ENCODE measurements around the gene SLC6A11.
A peak's percentile ranks its signal among the peaks of the same experiment; 100 is the strongest.

Gene SLC6A11

DNA sequence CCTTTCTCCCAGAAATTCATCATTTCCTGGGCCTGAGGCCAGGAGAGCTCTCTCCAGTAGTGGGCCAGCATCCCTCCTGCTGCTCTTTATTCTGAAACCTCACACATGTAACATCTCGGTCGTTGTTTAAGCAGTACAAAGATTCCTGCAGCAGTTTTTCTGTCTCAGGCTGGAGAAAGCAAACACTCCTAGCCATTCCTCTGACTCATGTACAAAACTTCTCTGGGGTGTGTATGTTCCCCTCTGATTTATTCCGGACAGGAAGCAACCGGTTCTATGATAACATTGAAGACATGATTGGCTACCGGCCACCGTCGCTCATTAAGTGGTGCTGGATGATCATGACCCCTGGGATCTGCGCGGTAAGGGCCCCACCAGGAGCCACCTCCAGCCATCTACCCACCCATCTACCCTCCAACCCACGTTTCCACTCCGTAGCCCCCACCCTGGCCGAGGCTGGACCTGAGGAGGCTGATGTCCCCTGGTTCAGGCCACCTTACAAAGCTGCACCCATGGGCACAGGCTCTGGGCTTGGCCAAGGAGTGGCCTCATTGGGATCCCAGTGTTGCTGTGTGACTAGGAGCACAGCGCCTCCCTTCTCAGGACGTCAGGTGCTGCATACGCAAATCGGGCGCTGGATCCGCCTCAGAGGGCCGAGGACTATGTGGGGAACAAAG is 117.9 kb downstream of the SLC6A11 start:
- no peak for DNase-seq

DNA sequence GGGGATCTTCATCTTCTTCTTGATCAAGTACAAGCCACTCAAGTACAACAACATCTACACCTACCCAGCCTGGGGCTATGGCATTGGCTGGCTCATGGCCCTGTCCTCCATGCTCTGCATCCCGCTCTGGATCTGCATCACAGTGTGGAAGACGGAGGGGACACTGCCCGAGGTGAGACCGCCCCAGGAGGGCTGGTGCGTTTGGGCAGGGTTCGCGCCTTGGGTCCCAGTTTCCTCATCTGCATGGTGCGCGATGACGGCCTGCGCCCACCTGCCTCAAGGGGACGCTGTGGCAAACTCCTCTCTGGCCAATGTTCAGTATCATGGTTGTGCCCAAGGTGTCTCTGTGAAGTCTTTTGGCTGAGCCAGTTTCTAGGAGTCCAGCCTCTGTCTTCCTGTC is 119.0 kb downstream of the SLC6A11 start:
- DNase-seq, result no peak

DNA sequence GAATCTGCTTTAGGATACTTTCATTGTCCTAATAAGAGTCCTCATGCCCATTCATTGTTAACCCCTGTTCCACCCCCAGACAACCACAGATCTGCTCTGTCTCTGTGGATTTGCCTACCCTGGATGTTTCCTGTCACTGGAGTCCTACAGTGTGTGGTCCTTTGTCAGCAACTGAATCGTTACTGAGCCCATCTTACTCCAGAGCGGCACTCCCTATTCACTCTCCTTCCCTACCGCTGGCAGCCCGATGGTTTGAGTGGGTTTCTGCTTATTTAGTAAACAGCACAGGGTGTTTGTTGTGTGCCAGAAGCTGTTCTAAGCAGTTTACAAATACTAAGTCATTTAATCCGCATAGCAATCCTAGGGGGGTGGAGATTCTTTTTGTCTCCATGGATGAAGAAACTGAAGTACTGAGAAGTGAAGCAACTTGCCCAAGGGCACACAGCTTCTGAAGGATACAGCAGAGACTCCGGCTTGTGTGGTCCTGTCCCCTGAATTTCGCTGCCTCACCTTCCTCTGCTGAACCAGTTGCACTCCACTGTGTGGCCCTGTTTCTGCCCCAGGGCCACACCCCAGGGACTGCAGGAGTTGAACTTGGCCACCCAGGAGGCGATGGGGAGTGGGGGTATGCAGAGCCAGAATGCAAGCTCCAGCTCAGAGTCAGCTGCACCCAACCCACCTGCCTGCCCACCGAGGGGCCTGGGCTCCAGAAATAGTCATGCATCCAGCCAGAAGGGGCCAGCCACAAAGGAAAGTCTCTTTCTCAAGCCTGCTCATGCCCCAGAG is 120.0 kb downstream of the SLC6A11 start:
- no peak for DNase-seq

DNA sequence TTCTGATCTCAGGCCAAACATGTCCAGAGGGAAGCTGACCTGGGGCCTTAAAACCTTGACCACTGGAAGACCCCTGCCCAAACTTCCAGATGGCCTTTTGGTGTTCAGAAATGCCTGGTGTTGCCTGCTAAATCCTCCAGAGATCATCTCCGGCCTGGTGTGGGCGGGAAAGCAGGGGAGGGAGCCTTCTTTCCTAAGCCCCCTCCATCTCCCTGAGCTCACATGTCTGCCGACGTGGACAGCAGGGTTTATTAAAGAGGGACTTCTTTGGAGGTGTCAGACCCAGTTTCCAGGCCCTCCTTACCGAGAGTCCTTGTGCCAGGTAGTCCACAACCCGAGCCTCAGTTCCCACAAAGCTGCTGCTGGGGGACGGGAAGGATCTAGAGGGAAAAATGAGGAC is 120.7 kb downstream of the SLC6A11 start:
- DNase-seq, result no peak

DNA sequence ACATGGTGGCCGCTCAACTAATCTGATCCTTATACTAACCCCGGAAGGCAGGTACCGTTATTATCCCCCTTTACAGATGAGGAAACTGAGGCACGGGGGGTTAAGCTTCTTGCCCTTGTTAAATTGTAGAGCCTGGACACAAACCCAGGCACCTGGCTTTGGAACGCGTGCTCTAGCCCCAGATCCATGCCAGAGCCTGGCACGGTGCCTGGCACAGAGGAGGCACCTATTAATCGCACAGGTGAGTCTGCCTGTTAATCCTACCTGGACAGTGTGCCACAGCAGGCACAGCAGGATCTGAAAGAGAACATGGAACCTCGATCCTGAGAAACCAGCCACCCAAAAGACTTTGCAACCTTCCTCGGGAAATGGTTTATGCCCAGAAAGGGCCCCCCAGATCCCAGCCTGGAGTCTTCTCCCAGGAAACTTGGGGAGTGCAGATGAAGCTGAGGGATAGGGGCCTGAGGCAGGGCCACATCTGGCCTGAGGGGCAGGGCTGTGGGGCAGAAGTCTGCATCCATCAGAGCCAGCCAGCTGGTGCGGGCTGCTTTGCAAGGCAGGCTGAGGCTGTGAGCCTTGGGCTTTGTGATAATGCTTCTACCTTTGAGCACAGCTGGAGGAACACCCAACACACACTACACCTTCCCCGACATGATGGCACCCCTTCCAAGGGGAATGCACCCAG is 121.3 kb downstream of the SLC6A11 start:
- no peak for DNase-seq

DNA sequence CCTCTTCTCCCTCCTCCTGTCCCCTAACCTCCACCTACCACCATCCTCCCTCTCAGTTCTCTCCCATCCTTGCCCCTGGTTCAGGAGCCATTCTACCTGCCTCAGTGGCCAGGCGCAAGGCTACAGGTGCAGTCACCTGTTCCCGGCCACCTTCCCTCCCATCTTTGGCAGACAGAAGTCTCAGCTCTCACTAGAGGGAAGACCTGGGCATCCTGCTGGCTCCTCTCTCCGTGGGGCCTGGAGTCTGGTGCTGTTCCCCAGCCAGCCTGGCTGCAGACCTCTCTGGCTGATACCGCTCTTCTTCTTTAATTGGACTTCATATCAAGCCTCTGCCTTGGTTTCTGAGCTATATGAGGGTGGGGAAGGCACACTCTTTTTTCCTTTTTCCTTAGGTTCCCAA is 123.5 kb downstream of the SLC6A11 start:
- no peak for DNase-seq

DNA sequence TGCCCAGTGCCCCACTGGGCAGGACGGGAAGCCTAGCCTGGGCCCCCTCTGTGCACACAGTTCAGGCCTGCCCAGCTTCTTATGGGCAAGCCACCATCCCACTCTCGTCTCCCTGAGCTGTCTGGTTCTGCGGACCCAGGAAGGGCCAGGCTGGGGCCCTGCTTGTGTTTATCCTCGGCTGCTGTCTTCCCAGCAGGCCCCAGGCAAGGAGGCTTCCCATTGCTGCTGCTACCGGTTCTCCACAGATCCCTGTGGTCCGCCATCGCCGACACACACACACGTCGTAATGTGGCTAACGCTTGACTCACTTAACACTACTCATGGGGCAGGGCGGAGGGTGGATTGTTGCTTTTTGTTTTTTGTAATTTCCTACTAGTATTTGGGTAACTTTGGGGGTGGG is 124.1 kb downstream of the SLC6A11 start:
- no peak for DNase-seq

DNA sequence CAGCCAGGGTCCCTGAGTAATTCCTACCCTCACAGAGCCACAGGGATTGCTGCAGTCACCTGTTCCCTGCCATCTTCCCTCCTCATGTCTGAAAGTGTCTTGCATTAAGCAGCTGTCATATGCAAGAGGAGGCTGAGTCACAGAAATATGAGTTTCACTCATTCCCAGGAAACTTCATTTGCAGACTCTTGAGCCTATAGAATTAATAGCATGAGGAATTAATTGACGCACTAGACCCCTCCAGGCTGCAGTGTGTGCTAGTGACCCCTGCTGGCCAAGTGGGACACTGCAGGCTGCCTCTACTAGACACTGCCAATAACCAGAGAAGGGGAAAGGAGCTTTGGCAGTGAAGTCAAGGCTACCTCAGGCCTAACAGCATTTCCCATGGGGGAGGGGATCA is 125.9 kb downstream of the SLC6A11 start:
- DNase-seq, result no peak

DNA sequence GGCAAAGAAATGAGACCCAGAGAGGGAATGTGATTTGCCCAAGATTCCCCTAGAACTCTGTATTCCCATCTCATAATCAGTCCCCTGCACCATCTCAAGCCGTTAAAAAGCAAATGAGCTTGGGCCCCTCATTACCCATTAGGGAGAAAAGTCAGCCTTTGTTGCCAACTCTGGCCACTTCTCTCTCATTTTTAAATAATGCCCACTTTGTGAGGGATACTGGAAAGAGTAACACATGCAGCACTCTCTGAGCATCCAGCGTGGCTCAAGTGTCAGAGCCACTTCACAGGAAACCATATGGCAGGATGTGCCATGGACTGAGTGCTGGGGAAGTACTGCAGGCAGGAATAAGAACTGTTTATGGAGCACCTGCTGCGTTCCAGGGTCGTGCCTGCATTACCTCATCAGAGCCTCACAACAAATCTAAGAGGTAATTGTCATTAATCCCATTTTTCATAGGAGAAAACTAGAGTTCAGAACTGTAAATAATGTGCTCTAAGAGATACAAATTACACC is 126.7 kb downstream of the SLC6A11 start:
- no peak for DNase-seq

DNA sequence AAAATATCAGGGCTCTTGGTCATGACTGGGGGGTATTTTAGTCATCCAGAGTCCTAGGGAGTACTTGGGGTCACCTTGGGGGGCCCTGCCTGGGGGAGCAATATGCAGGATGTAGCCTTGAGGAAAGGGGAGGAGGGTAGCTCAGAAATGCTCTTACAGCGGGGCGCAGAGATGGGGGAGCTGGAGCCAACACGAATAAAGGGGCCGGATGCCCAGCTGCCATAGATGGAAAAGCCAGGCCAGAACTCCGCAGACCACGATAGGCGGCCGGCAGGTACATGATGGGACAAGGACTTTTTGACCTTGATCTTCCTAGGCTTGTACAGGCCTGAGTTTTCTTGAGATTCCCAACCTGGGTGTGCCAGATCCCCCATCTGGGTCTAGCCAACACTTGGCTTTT is 128.8 kb downstream of the SLC6A11 start:
- no peak for DNase-seq

DNA sequence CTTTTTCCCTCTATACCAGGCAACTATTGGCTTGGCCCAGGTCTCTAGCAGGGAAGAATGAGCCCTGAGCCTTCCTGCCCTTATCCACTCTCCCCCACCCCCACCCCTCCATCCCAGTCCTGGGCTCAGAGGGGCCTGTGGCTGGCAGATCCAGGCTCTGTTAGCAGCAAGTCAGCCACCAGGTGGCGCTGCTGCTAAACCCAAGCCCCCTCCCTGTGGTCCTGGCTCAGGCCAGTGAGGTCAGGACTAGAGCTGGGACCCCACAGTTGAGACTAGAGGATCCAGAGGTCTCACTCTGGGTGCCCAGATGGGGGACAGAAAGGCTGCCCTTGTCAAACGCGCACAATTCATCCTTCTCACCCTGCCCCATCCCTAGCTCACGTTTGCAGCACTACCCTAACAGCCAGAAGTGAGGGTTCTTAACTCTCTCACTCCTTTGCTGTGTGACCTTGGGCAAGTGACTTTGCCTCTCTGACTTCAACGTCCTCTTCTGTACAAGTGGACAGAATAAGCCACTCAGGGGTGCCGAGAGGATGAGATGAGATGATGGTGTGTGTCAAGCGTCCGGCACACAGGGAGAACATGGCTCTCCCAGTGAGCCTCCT is 129.8 kb downstream of the SLC6A11 start:
- peak; percentile 61 for DNase-seq

DNA sequence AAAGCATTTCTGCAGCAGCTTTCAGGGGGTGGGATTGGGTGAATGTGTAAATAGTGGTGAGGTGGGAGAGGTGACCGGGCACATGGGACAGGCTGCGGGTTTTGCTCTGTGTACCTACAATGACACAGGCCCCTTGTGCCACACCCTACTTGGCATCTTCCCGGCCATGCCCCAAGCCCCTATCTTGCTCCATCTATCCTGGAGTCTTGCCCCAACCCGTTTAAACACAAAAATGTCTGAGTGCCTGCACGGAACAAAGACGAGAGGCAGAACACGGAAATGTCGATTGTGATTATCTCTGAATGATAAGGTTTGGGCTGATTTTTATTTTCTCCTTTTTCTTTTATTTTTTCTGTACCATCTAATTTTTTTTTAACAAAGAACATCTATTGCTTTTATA is 130.5 kb downstream of the SLC6A11 start:
- DNase-seq, result no peak

DNA sequence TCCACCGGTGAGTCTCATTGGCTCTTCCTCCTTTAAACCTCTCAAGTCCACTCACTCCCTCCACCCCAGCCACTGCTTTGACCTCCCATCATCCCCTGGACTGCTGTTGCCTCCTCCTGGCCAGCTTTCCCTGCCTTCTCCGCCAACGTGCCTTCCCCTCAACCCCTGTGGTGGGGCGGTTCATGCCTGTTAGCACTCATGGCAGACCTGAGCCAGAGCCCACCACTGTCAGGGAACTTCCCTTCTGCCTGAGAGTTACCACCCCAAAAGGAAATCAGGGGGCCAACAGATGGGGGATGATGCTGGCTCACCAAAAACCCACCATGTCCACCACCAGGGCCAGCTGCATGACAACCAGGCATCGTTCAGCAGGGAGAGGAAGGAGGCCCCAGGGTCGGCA is 132.3 kb downstream of the SLC6A11 start:
- DNase-seq, result no peak

DNA sequence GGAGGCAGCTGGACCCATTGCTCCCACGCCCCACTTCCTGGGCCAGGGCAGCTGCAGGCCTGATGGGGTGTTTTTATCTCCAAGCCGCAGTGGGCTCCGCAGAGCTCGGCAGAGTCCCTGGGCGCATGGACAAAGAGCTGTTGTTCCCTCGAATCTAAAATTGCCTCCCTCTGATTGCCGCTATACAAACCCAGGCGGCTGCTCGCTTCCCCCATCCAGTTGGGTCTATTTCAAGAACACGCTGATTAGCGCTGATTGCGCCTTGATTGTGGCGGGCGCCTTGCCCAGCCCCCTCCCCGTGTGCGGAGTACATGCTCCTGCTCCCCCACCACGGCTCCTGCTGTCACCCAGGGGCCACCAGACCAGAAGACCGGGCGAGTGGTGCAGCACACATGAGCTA is 133.2 kb downstream of the SLC6A11 start:
- no peak for DNase-seq

DNA sequence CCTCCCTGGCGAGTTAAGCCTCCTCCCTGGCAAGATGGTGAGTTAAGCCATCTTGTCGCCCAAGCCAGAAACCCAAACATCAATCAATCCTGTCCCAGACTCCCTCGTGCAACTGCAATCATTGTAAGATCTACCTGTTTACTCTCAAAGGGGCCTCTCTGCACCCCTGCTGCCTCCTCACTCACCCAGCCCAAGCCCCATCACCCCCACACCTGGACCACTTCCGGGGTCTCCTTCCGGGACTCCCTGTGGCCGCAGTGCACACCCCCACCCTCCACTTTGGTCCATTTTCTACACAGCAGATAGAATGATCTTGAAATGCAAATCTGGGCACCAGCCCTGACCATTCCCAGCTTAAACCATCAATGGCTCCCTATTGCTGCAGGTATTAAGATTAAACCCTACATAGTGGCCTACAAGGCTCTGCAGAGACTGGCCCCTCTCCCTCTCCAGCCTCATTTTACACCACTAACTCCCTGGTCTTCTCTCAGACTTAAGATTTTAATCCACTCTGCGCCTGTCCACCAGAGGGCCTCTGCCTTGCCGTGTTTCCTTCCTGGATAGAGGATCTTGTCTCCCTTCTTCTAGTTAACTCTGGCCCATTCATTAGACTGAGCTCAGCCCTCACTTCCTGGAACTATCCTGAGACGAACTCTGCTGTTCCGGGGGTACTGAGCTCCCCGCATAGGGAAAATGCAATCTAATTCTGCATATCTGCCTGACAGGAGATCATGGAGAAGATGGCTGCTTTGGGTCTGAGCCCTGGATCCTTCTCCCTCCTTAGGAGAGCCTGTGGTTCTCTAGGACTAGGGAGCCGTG is 134.7 kb downstream of the SLC6A11 start:
- DNase-seq, result peak; percentile 25

DNA sequence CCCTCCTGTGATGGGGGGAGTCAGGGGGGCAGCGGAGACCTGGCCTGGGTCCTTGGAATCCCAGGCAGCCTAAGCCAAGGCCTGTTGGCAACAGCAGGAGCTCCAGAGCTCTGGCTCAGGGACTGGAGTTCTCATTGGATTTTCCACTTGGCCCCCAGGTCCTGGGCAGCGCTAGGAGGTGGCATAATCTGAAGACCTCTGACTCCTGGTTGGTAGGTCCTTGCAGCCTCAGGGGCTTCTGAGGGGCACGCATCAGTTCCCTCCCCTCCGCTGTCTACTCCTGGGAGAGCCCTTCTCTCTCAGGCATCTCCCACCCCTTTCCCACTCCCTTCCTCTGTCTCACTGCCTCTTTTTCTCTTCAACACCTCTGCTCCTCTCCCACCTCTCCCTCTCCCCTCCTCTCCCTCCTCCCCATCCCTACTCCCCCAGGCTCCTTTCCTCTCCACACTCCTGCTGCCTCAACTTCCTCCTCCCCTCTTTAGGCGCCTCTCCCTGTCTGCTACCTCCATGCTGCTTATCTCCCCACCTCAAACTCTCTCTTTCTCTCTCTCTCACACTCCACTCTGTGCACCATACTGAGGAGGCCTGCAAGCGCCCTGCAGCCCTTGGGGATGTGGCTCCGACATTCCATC is 135.4 kb downstream of the SLC6A11 start:
- DNase-seq, result no peak

DNA sequence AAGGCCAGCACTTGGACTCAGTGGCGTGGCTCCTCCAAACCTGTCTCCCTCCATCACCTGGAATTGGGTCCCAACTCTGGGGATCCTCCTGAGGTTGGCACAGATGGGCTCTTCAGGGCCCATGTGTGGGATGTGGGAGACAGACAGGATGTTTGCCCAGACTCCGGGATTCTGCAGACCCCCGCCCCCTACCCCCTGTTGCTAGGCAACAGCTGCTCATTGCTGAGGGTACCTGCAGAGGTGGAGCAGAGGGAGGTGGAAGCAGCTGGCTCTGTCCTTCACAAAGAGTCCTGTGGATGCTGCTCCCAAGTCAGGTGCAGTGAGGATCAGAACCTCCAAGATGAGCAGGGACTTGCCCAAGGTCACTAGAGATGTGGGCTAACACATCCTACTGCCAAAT is 136.5 kb downstream of the SLC6A11 start:
- no peak for DNase-seq

DNA sequence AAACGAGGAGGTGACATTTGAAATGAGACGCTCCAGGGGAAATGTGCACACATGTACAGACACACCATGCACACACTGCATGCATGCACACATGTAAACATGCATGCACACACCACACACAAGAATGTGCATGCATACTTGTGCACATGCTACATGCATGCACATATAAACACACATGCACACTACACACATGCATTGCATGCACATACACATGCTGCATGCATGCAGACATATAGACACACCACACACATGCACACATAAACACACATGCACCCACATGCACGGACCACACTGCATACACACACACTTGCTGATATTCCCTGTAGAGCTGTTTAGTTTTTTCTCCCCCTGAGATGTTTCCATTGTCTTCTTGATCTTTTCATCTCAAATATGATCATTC is 138.7 kb downstream of the SLC6A11 start:
- DNase-seq, result no peak

DNA sequence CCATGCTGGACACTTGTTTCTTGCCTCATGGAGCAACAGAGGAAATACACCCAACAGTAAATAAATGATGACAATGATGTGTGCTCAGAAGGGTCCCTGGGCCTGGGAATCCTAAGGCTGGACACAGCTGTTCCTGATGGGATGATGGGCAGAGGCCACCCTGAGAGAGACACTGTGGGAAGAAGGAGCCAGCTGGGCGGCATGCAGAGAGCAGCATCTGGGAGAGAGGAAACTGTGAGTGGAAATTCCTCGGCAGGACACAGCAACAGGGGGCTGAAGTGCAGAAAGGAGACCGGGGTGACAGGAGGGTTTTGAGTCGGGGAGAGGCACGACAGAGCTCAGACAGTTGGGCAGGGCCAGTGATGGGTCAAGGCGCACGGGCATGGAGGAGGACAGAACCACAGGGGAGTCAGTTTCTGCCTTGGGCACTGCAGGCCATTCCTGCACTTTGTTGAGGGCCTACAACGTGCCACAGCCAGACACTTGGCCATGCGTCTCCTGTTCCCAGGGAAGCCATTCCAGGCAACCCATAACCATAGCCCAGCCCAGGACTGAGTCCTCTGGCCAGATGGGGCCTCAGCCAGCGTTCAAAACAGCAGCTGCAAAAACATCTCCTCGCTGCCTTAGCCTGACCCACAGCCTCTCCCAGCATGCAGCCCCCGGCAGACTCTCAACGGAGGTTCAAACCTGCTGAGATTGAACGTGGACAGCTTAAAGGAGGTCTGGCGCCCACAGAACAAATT is 139.9 kb downstream of the SLC6A11 start:
- no peak for DNase-seq

DNA sequence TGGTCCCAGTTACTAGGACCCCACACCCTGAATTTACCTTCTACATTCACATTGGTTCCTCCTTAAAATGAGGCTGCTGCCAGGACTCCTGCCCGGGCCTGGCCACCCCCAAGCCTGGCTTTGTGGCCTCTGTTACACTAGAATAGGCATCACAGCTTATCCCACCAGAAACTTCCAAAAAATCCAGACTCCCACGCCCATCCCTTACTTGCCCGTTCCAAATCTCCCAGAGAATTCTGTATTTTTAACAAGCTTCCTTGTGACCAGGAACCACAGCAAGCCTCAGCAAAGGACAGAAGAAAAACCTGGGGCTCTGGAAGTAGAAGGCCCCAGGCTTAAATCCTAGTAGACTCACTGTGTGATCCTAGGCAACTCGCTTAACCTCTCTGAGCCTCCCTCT is 140.5 kb downstream of the SLC6A11 start:
- DNase-seq, result no peak

DNA sequence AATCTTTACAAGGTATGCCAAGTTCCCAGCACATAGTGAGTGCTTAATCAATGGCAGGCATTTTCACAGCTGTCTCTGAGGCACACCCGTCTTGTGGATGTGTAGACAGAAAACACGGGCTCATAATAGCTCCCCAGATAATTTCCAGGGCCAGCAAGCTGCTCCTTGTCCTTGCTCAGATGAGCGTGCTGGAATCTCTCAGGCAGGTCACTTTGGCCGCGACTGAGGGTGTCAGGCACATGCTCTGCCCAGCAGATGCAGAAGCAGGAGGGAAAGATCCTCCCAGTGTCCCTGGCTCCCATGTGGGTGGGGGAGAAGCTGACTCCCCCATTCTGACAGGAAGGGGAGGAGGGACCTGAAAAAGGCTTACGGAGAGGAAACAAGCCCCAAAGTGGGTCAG is 141.0 kb downstream of the SLC6A11 start:
- no peak for DNase-seq
